Peyer's patch (tissue), 4 donors: ENCODE measurements around the gene TCF7L1.

ENCODE experiments used
- CTCF ChIP-seq, 6 experiments: fragments of 450-650 bp in 4 of 6; fragments of 200-600 bp in 2 of 6; sonication (generic) in 1 of 6; IDR thresholded peaks; one replicate each; pipeline ENCODE4 v1.5.1; 2017 to 2019; ENCODE audit warnings: antibody characterized with exemption in 6 of 6, mild to moderate bottlenecking in 3 of 6, moderate library complexity in 1 of 6
- POLR2A ChIP-seq, 2 donors: fragments of 450-650 bp; IDR thresholded peaks; one replicate each; pipeline ENCODE4 v1.5.1; 2017; ENCODE audit warnings: antibody characterized with exemption in 2 of 2, mild to moderate bottlenecking in 2 of 2, moderate library complexity in 2 of 2

- TF ChIP-seq CTCF (IDR thresholded peaks at IDR 0.05) = no peak
- no peak for TF ChIP-seq POLR2A (IDR thresholded peaks at IDR 0.05)
These were observed 122.8 kb downstream of the TCF7L1 start for GRCh38 chr2:85255813-85256594.
